ENCODE measurements around the gene STRN3. TPM values are rescaled to one million over a fixed set of nuclear protein-coding genes. Genes with fewer than 3 reads are reported as not detected.
"Not testable (repeated sequence)": the region's sequence is repeated elsewhere in the genome, so short reads cannot be mapped to it uniquely, and the experiment has no call there.

The STRN3 gene
- polyA plus RNA-seq, 1 donor from 2014 or later, result 4.9 TPM

DNA sequence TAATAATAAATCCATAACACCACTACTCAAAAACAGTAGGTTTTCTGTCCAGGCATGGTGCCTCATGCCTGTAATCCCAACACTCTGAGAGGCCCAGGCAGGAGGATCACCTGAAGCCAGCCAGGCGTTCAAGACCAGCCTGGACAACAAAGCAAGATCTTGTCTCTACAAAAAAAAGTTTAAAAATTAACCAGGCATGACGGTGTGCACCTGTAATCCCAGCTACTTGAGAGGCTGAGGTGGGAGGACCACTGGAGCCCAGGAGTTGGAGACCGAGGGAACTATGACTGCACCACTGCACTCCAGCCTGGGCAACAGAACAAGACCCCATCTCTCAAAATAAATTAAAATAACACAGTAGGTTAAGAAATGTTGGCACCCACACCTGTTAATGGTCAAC is 45.2 kb downstream of the STRN3 start:
- Mint-ChIP-seq H3K27me3 (no peaks in the 10 kb centered on the region), H3K9me3 (no peaks in the 10 kb centered on the region), H3K4me1 (peaks cover 26 to 37% (median 27%) of the 10 kb centered on the region in 3 donors), H3K36me3 (peaks cover 5% of the 10 kb centered on the region), H3K27ac (peak overlapping the region in 1 of 3 donors; percentile 81), H3K4me3 (no peak overlapping the region)

DNA sequence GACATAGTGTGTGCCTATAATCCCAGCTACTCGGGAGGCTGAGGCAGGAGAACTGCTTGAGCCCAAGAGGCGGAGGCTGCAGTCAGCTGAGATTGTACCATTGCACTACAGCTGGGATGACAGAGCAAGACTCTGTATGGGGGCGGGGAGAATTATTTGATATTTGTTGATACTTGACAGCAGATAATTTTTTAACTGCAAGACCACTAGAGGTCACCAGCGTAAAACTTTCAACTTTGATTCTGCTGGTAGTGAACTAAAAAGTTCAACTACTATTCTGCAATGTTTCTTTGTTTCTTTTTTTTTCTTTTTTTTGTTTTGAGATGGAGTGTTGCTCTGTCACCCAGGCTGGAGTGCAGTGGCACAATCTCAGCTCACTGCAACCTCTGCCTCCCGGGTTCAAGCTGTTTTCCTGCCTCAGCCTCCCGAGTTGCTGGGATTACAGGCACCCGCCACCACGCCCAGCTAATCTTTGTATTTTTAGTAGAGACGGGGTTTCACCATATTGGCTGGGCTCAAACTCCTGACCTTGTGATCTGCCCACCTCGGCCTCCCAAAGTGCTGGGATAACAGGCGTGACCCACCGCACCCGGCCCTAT is 46.0 kb downstream of the STRN3 start:
- Mint-ChIP-seq H3K27ac (peak overlapping the region; percentile 23 to 81 (median 76)), H3K4me3 (peak overlapping the region in 3 of 4 donors; percentile 23 to 38 (median 32)), H3K4me1 (peaks cover 27 to 34% (median 31%) of the 10 kb centered on the region in 3 donors)
- not testable (repeated sequence) for H3K36me3 Mint-ChIP-seq, H3K9me3 Mint-ChIP-seq, H3K27me3 Mint-ChIP-seq

DNA sequence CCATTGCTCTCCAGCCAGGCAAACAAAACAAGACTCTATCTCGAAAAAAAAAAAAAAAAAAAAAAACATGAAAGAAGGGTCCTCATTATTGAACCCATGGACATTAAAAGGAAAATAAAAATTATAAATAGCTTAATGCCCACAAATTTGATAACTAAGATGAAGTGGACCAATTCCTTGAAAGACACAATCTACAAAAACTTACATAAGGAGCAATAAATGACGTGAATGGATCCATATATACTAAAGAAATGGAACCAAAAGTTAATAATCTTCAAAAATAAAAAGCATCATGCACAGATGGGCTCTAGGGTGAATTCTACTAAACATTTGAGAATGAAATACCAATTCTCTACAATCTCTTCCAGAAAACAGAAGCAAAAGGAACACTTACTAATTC is 48.4 kb downstream of the STRN3 start:
- no peak overlapping the region for H3K27ac Mint-ChIP-seq
- no peaks in the 10 kb centered on the region for H3K9me3 Mint-ChIP-seq
- no peaks in the 10 kb centered on the region for H3K27me3 Mint-ChIP-seq
- H3K4me1 Mint-ChIP-seq, result peaks cover 40 to 42% (median 41%) of the 10 kb centered on the region in 3 donors
- peaks cover 3% of the 10 kb centered on the region for H3K36me3 Mint-ChIP-seq
- no peak overlapping the region for H3K4me3 Mint-ChIP-seq

DNA sequence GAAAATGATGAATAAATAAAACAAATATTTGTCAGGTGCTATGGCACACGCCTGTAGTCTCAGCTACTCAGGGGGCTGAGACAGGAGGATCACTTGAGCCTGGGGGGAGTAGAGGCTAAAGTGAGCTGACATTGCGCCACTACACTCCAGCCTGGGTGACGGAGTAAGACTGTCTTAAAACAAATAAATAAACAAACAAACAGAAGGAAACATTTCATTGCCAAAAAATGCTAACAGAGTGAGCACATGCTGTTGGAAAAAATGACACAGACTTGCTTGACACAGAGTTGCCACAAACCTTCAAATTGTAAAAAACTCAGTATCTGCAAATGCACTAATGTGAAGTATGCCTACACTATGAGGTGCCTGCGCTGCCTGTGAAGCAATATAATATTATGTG is 51.6 kb downstream of the STRN3 start:
- Mint-ChIP-seq H3K27me3 (no peaks in the 10 kb centered on the region), H3K9me3 (no peaks in the 10 kb centered on the region), H3K4me3 (no peak overlapping the region), H3K36me3 (peaks cover 3% of the 10 kb centered on the region), H3K4me1 (peaks cover 30 to 48% (median 43%) of the 10 kb centered on the region in 3 donors), H3K27ac (no peak overlapping the region)

DNA sequence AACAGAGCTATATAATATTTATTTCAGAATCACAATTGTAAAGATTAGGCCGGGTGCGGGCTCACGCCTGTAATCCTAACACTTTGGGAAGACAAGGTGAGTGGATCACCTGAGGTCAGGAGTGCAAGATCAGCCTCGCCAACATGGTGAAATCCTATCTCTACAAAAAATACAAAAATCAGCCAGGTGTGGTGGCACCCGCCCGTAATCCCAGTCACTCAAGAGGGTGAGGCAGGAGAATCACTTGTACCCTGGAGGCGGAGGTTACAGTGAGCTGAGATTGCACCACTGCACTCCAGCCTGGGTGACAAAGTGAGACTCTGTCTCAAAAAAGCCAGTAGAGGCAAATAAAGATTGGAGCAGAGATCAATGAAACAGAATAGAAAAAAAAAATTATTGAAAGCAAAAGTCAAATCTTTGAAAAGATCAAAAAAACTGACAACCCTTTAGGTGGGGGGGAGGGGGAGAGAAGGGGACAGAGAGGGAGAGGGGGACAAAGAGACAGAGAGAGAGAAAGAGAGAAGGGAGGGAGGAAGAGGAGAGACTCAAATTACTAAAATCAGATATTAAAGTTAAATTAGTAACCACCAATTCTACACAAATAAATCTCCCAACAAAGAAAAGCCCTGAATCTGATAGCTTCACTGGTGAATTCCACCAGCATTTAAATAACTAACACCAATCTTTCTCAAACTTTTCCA is 53.1 kb downstream of the STRN3 start:
- Mint-ChIP-seq H3K4me1 (peaks cover 32 to 48% (median 41%) of the 10 kb centered on the region in 3 donors), H3K9me3 (no peaks in the 10 kb centered on the region), H3K27me3 (no peaks in the 10 kb centered on the region), H3K27ac (no peak overlapping the region), H3K36me3 (peaks cover 3% of the 10 kb centered on the region), H3K4me3 (peak overlapping the region in 2 of 4 donors; percentile 0 to 19)

DNA sequence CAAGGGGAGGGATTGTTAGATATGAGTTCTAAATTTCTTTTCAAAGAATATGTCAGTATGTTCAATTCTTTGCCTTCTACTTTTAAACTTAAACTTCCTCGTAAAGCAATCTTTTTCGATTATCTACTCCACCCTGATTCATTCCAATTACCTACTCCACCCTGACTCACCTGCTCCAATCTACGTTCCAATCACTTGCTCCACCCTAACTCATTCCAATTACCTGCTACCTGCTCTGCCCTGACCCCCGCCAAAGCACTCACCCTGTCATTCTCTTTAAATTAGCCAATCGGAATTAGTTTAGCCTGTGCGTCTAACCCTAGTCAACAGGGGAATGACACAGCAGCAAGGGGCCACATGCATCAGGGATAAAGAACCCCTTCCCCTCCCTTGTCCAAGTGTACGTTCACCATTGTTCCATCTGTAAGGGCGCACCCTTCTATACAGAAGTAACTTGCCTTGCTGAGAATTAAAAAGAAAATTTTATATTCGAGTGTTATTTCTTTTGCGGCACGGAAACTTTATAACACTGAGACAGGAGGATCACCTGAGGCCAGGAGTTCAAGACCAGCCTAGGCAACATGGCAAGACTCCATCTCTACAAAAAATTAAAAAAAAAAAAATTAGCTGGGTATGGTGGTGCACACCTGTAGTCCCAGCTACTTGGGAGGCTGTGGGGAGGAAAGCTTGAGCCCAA is 54.0 kb downstream of the STRN3 start:
- not testable (repeated sequence) for H3K9me3 Mint-ChIP-seq, H3K27ac Mint-ChIP-seq, H3K27me3 Mint-ChIP-seq, H3K36me3 Mint-ChIP-seq
- peaks cover 32 to 45% (median 39%) of the 10 kb centered on the region in 3 donors for H3K4me1 Mint-ChIP-seq
- H3K4me3 Mint-ChIP-seq, result peak overlapping the region in 1 of 4 donors; percentile 43

DNA sequence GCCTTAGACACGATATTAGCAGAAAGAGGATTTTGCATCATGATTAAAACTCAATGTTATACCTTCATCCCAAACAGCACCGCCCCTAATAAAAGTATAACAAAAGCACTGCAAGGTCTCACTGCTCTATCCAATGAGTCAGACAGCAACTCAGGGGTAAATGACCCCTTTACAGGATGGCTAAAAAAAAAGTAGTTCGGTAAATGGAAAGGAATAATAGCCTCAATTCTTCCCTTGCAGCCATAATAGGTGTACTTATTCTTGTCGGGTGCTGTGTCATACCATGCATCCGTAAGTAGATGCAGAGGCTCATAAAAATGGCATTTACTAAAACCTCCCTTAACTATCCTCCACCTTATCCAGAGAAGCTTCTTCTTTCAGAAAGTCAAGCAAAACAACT is 54.6 kb downstream of the STRN3 start:
- Mint-ChIP-seq H3K4me1 (peaks cover 32 to 44% (median 39%) of the 10 kb centered on the region in 3 donors), H3K4me3 (no peak overlapping the region), H3K36me3 (peaks cover 5% of the 10 kb centered on the region), H3K9me3 (peaks cover 0 to 2% (median 1%) of the 10 kb centered on the region in 3 donors), H3K27me3 (no peaks in the 10 kb centered on the region), H3K27ac (no peak overlapping the region)

DNA sequence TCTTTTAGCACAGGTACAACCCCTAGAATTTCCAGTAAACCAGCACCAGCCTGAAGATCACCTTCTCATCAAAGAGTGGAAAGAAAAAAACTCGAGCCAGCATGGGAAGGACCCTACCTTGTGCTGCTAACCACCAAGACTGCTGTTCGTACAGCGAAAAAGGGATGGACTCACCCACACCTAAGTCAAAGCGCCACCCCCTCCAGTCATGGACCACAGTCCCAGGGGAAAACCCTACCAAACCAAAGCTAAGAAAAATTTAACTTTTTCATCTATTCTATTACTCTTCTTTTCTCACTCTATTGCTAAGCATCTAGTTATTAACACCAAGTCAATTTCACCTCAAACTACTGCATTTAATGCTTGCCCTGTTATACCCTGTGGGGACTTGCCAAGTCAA is 56.4 kb downstream of the STRN3 start:
- H3K4me1 Mint-ChIP-seq, result peaks cover 23 to 39% (median 30%) of the 10 kb centered on the region in 3 donors
- H3K27ac Mint-ChIP-seq, result peak overlapping the region in 1 of 3 donors; percentile 39
- peaks cover 13% of the 10 kb centered on the region for H3K36me3 Mint-ChIP-seq
- H3K9me3 Mint-ChIP-seq, H3K27me3 Mint-ChIP-seq: not testable (repeated sequence)
- H3K4me3 Mint-ChIP-seq, result peak overlapping the region in 2 of 4 donors; percentile 74 to 78

DNA sequence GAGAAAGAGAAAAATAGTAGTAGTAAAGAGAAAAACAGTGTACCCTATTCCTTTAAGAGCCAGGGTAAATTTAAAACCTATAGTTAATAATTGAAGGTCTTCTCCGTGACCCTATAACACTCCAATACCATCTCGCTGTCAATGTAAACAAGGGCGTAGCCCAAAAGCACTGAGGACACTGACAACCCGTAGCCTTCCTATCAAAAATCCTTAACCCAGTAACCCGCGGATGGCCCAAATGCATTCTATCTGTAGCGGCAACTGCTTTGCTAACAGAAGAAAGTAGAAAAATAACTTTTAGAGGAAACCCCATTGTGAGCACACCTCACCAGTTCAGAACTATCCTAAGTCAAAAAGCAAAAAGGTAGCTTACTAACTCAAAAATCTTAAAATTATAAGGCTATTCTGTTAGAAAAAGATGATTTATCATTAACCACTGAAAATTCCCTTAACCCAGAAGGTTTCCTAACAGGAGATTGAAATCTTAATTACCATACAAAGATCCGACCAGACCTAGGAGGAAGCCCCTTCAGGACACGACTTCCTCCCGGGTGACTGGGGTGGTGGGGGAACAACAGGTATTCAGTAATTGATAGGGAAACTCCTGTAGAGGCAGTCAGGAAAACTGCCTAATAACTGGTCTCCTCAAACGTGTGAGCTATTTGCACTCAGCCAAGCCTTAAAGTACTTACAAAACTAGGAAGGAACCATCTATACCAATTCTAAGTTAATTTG is 58.6 kb downstream of the STRN3 start:
- peaks cover 15 to 38% (median 27%) of the 10 kb centered on the region in 3 donors for H3K4me1 Mint-ChIP-seq
- not testable (repeated sequence) for H3K27me3 Mint-ChIP-seq, H3K4me3 Mint-ChIP-seq, H3K9me3 Mint-ChIP-seq, H3K27ac Mint-ChIP-seq
- H3K36me3 Mint-ChIP-seq, result peaks cover 15% of the 10 kb centered on the region

DNA sequence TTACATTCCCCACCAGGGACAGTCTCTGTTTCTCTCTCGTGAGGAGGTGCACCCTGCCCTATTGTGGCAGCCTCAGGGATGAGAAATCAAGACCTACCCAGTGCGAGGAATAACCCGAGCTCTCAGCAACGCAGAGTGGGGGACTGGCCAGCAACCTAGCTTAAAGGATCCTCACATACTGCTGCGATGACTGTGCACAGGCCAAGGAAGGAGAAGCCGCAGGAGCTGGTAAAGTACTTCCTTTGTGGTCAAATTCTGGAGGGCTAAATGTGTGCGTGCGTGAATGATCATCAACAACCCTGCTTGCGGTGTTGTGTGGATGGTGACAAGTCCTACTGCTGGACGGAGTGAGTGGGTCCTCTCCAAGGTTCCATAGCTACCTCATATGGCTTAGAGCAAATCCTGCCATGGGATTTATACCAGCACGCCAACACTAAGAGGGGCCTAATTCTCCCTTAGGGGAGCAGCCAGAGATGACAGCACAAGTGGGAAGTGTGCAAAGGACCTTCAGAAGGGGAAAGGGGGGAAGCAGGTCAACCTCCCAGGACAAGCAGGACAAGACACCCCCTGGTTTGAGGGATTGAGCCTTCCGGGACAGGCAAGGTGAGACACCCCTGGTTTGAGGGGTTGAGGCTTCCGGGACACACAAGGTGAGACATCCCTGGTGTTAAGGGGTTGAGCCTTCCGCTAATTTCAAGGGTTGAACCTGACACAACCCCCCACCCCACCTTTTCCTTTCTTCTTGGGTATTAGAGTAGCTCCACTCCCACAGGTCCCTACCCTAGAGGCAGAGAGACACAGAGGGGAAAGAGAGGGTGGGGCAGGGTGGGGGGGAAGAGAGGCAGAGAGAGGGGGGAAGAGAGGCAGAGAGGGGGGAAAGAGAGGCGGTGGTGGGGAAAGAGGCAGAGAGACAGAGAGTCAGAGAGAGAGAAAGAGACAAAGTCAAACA is 59.5 kb downstream of the STRN3 start:
- Mint-ChIP-seq H3K9me3 (peaks cover 0 to 10% (median 5%) of the 10 kb centered on the region in 3 donors), H3K4me1 (peaks cover 13 to 32% (median 24%) of the 10 kb centered on the region in 3 donors), H3K36me3 (peaks cover 18% of the 10 kb centered on the region), H3K27ac (peak overlapping the region in 1 of 3 donors; percentile 46), H3K27me3 (no peaks in the 10 kb centered on the region), H3K4me3 (peak overlapping the region in 1 of 4 donors; percentile 76)

DNA sequence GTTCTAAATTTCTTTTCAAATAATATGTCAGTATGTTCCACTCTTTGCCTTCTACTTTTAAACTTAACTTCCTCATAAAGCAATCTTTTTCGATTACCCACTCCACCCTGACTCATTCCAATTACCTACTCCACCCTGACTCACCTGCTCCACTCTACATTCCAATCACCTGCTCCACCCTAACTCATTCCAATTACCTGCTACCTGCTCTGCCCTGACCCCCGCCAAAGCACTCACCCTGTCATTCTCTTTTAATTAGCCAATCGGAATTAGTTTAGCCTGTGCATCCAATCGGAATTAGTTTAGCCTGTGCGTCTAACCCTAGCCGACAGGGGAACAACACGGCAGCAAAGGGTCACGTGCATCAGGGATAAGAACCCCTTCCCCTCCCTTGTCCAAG is 60.3 kb downstream of the STRN3 start:
- H3K27ac Mint-ChIP-seq, H3K27me3 Mint-ChIP-seq, H3K4me3 Mint-ChIP-seq, H3K9me3 Mint-ChIP-seq: not testable (repeated sequence)
- peaks cover 18% of the 10 kb centered on the region for H3K36me3 Mint-ChIP-seq
- peaks cover 12 to 30% (median 27%) of the 10 kb centered on the region in 3 donors for H3K4me1 Mint-ChIP-seq

DNA sequence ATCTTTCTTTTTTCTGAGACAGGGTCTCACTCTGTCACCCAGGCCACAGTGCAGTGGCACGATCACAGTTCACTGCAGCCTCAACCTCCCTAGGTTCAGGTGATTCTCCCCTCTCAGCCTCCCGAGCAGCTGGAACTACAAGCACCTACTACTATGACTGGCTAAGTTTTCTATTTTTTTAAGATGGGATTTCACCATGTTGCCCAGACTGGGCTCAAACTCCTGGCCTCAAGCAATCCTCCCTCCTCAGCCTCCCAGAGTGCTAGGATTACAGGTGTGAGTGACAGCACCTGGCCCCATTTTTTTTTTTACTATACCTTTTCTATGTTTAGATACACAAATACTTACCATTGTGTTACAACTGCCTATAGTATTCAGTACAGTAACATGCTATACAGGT is 63.6 kb downstream of the STRN3 start:
- not testable (repeated sequence) for H3K27ac Mint-ChIP-seq, H3K27me3 Mint-ChIP-seq, H3K9me3 Mint-ChIP-seq
- Mint-ChIP-seq H3K4me1 (peaks cover 24 to 49% (median 42%) of the 10 kb centered on the region in 3 donors), H3K4me3 (peak overlapping the region in 2 of 4 donors; percentile 3 to 17), H3K36me3 (peaks cover 22% of the 10 kb centered on the region)

DNA sequence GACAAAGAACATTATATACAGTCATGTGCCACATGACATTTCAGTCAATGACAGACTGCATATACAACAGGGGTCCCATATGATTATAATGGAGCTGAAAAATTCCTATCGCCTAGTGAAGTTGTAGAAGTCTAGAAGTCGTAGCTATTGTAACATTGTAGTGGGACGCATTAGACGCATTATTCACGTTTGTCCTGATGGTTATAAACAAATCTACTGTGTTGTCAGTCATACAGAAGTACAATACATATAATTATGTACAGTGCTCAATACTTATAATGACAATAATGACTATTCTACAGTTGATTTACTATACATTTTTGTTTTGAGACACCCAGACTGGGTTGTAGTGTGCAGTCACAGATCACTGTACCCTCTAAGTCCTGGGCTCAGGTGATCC is 64.8 kb downstream of the STRN3 start:
- Mint-ChIP-seq H3K4me1 (peaks cover 25 to 52% (median 44%) of the 10 kb centered on the region in 3 donors), H3K27me3 (no peaks in the 10 kb centered on the region)

DNA sequence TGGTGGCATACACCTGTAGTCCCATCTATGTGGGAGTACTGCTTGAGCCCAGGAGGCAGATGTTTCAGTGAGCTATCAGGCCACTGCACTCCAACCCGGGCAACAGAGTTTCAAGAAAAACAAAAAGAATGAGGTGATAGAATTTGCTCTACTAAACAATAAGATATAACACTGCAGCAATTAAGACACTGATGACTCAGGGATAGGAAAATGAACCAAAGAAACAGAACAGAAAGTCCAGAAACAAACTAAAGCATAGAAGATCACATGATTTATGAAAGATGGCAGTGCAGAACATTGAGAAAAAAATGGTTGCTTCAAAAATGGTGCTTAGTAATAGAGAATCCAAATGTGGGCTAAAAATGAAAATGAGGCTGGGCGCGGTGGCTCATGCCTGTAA is 66.0 kb downstream of the STRN3 start:
- Mint-ChIP-seq H3K27me3 (no peaks in the 10 kb centered on the region), H3K4me3 (peak overlapping the region in 1 of 4 donors; percentile 3), H3K27ac (no peak overlapping the region)

More for the DNA sequence above, 64.8 kb downstream of the STRN3 start:
- Mint-ChIP-seq H3K36me3 (peaks cover 20% of the 10 kb centered on the region), H3K27ac (peak overlapping the region in 1 of 3 donors; percentile 47), H3K9me3 (peaks cover 0 to 6% (median 2%) of the 10 kb centered on the region in 3 donors), H3K4me3 (peak overlapping the region in 1 of 4 donors; percentile 22)

More for the DNA sequence above, 66.0 kb downstream of the STRN3 start:
- peaks cover 13% of the 10 kb centered on the region for H3K36me3 Mint-ChIP-seq
- peaks cover 25 to 53% (median 46%) of the 10 kb centered on the region in 3 donors for H3K4me1 Mint-ChIP-seq
- H3K9me3 Mint-ChIP-seq, result peaks cover 0 to 2% (median 0%) of the 10 kb centered on the region in 3 donors

Data from IgD-negative memory B cell (primary cell).